DOHH2 (cell line): ENCODE results near the gene RFXANK.

Source experiments
- H3F3A ChIP-seq: fragments of 200-600 bp; sonication (generic), shearing (Covaris generic); 2 replicates; pipeline ENCODE4 v1.6.0; 2016; ENCODE audit warnings: antibody characterized with exemption, mild to moderate bottlenecking; ENCODE audit not compliant: control insufficient read depth, insufficient read depth
- H3K27ac ChIP-seq: fragments of 200-600 bp; sonication (generic); 2 replicates; pipeline ENCODE4 v1.5.1; 2014; ENCODE audit warnings: low read depth, mild to moderate bottlenecking, low read length, moderate library complexity
- H3K27me3 ChIP-seq: fragments of 200-600 bp; sonication (generic); 2 replicates; pipeline ENCODE4 v1.6.1; 2014; ENCODE audit warnings: mild to moderate bottlenecking, low read length, mixed read lengths; ENCODE audit not compliant: control insufficient read depth
- H3K36me3 ChIP-seq: fragments of 200-600 bp; sonication (generic); 2 replicates; pipeline ENCODE4 v1.6.1; 2014; ENCODE audit warnings: mild to moderate bottlenecking, low read length, moderate library complexity, mixed read lengths; ENCODE audit not compliant: control insufficient read depth
- H3K4me1 ChIP-seq: fragments of 200-600 bp; sonication (generic); 2 replicates; pipeline ENCODE4 v1.6.1; 2014; ENCODE audit warnings: mild to moderate bottlenecking, low read length, mixed read lengths; ENCODE audit not compliant: control insufficient read depth
- H3K4me2 ChIP-seq: fragments of 200-600 bp; sonication (generic); 2 replicates; pipeline ENCODE4 v1.6.0; 2014; ENCODE audit warnings: mild to moderate bottlenecking, low read length, moderate library complexity
- H3K4me3 ChIP-seq: fragments of 200-600 bp; sonication (generic); 2 replicates; pipeline ENCODE4 v1.5.1; 2014; ENCODE audit warnings: mild to moderate bottlenecking, low read length, mixed read lengths
- H3K79me2 ChIP-seq: fragments of 200-600 bp; sonication (generic); 2 replicates; pipeline ENCODE4 v1.6.1; 2014; ENCODE audit warnings: mild to moderate bottlenecking, low read length, mixed read lengths; ENCODE audit not compliant: control insufficient read depth
- H3K9me2 ChIP-seq: fragments of 200-600 bp; sonication (generic); replicated peaks from 2 replicates; pipeline ENCODE4 v1.6.1; 2014; ENCODE audit warnings: mild to moderate bottlenecking, low read length, mixed read lengths; ENCODE audit not compliant: control insufficient read depth
- H3K9me3 ChIP-seq: fragments of 200-600 bp; sonication (generic); 2 replicates; pipeline ENCODE4 v1.6.1; 2014; ENCODE audit warnings: antibody characterized with exemption, low read length, mixed read lengths; ENCODE audit not compliant: control insufficient read depth, insufficient read depth
- H4K20me1 ChIP-seq: fragments of 200-600 bp; sonication (generic); 2 replicates; pipeline ENCODE4 v1.6.0; 2014; ENCODE audit warnings: low read depth, mild to moderate bottlenecking, antibody characterized with exemption, low read length, moderate library complexity; ENCODE audit not compliant: control insufficient read depth, insufficient read depth
- CTCF ChIP-seq: fragments of 200-600 bp; sonication (generic); IDR thresholded peaks from one replicate; pipeline ENCODE4 v1.5.1; 2014; ENCODE audit warnings: antibody characterized with exemption, mild to moderate bottlenecking, low read depth, low read length; ENCODE audit not compliant: poor library complexity, severe bottlenecking
- EZH2phosphoT487 ChIP-seq: fragments of 200-600 bp; sonication (generic); IDR thresholded peaks from 2 replicates; pipeline ENCODE4 v1.6.1; 2017; ENCODE audit warnings: borderline replicate concordance, mild to moderate bottlenecking, antibody characterized with exemption, low read length, moderate library complexity, mixed read lengths

Gene RFXANK

GRCh38 chr19:19154768-19155494 lies 37.1 kb upstream of the RFXANK start:
- Histone ChIP-seq H3F3A (peaks cover 60% of the 10 kb centered on the region), H3K4me2 (peak overlapping the region; percentile 91), H3K9me3 (no peaks in the 10 kb centered on the region), H3K4me1 (peaks cover 88% of the 10 kb centered on the region), H3K27me3 (no peaks in the 10 kb centered on the region), H3K79me2 (peaks cover 77% of the 10 kb centered on the region), H3K27ac (peak overlapping the region; percentile 97), H3K36me3 (peaks cover 78% of the 10 kb centered on the region), H4K20me1 (peaks cover 6% of the 10 kb centered on the region; the same call in 1 of the 2 replicates), H3K4me3 (peak overlapping the region; percentile 70), H3K9me2 (no peaks in the 10 kb centered on the region)
- peak; percentile 63 for TF ChIP-seq CTCF
- TF ChIP-seq EZH2phosphoT487, result no peak

DNA sequence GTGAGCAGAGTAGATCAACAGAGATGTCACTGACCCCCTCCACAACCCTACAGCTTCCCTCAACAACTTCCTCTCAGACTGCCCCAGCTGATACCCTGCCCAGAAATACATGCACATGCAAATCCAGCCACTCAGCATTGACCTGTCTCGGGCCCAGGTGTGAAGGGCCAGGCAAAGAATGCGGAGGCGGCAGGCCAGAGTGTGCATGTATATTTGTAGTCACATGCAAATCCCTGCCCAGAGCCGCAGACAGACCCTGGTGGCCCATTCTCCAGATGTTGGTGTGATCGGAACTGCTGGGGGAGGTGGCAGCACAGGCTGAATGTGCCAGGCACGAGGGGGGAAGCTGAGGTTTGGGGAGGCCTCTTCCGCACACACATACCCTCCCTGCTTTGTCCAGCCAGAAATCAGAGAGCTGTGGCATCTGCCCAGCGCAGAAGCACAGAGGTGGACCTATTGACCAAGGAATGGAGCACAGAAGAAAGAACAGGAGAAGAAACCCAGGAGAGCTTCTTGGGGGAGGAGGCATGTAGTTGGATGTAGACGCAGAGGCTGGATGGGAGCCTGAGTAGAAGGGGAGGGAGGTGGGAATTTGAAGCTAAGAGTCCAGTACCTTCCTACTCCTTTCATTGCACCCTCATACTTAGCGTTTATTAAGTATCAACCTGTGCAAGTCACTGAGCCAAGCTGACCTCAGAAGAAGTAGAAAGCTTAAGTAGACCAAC lies 36.4 kb upstream of the RFXANK start:
- Histone ChIP-seq H3K4me1 (peaks cover 91% of the 10 kb centered on the region), H3K4me3 (peak overlapping the region; percentile 70), H3K36me3 (peaks cover 77% of the 10 kb centered on the region), H3K9me3 (no peaks in the 10 kb centered on the region), H3K27ac (peak overlapping the region; percentile 97), H3K79me2 (peaks cover 79% of the 10 kb centered on the region), H3F3A (peaks cover 61% of the 10 kb centered on the region), H3K9me2 (no peaks in the 10 kb centered on the region), H4K20me1 (peaks cover 4% of the 10 kb centered on the region; the same call in 1 of the 2 replicates), H3K27me3 (no peaks in the 10 kb centered on the region), H3K4me2 (peak overlapping the region; percentile 91)
- no peak for TF ChIP-seq EZH2phosphoT487
- TF ChIP-seq CTCF, result no peak

DNA sequence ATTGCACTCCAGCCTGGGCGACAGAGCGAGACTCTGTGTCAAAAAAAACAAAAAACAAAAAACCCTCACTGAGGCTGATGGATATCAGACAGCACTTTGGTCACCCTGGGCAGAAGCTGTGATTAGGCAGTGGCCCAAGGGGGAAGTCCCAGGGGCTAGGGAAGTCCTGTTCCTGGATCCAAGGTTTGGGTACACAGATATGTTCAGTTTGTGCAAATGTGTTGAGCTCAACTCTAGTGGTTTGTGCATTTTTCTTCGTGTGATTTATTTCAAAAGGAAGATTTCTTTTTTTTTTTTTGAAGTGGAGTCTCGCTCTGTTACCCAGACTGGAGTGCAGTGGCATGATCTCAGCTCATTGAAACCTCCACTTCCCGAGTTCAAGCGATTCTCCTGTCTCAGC lies 34.2 kb upstream of the RFXANK start:
- H3K4me2 ChIP-seq, result peak overlapping the region; percentile 91

More for the DNA sequence above, 34.2 kb upstream of the RFXANK start:
- no peaks in the 10 kb centered on the region for H3K9me3 ChIP-seq
- H3K9me2 ChIP-seq, result no peaks in the 10 kb centered on the region
- peaks cover 83% of the 10 kb centered on the region for H3K79me2 ChIP-seq
- no peaks in the 10 kb centered on the region for H3K27me3 ChIP-seq
- peaks cover 78% of the 10 kb centered on the region for H3K36me3 ChIP-seq
- H4K20me1 ChIP-seq, result no peaks in the 10 kb centered on the region
- H3K4me1 ChIP-seq, result peaks cover 98% of the 10 kb centered on the region
- peak overlapping the region; percentile 97 for H3K27ac ChIP-seq
- TF ChIP-seq EZH2phosphoT487 (no peak), CTCF (no peak)
- H3K4me3 ChIP-seq, result peak overlapping the region; percentile 67
- peaks cover 72% of the 10 kb centered on the region for H3F3A ChIP-seq
